Spinal cord (tissue), 10 donors: ENCODE results near the gene STAB1. TPM values are rescaled to one million over a fixed set of nuclear protein-coding genes. Genes with fewer than 3 reads are reported as not detected.

Experiments
- DNase-seq, 6 donors: peaks; one replicate each; pipeline versions ENCODE4 v3.0.0 to v3.0.0-alpha.2; 2013 to 2015; ENCODE audit warnings: low spot score in 6 of 6, low read depth in 4 of 6
- H3K27ac ChIP-seq: one replicate; pipeline ENCODE4 v1.5.1; 2013; ENCODE audit warnings: low read depth, low read length, control low read depth
- H3K27me3 ChIP-seq: one replicate; pipeline ENCODE4 v1.6.1; 2013; ENCODE audit warnings: low read length; ENCODE audit not compliant: control insufficient read depth, insufficient read depth
- H3K36me3 ChIP-seq: one replicate; pipeline ENCODE4 v1.6.1; 2013; ENCODE audit warnings: low read length; ENCODE audit not compliant: control insufficient read depth, insufficient read depth
- H3K4me1 ChIP-seq: one replicate; pipeline ENCODE4 v1.6.1; 2013; ENCODE audit warnings: low read length; ENCODE audit not compliant: control insufficient read depth, insufficient read depth
- H3K4me3 ChIP-seq: one replicate; pipeline ENCODE4 v1.5.1; 2013; ENCODE audit warnings: low read depth, low read length, control low read depth
- H3K9me3 ChIP-seq: one replicate; pipeline ENCODE4 v1.6.1; 2013; ENCODE audit warnings: low read length; ENCODE audit not compliant: control insufficient read depth, insufficient read depth
- whole genome bisulfite sequencing: methylation state at CpG from one replicate; pipeline ENCODE4 v1.1.5; 2013; ENCODE audit warnings: missing lambda C conversion rate; ENCODE audit not compliant: insufficient coverage; 5-methylcytosine and 5-hydroxymethylcytosine counted together
- polyA plus RNA-seq, 2 donors: library from polyadenylated mRNA; unstranded; fragments of 120-200 nt; gene quantifications; one replicate each; pipeline ENCODE4 v1.2.1, GENCODE V29; 2013; ENCODE audit not compliant: insufficient read length in 2 of 2
- total RNA-seq, 2 donors: library from RNA; depleted of rRNA in 1 of 2; stranded (reverse); fragments of 120-200 nt in 1 of 2; fragments of >200 nt in 1 of 2; gene quantifications; one replicate each; pipeline versions ENCODE4 v1.2.3 to v1.2.4, GENCODE V29; 2013 to 2014
- donor health status: healthy.

The STAB1 gene
- total and polyA plus RNA-seq, 4 donors, result 34.5 to 79.7 (median 38.3) TPM

DNA sequence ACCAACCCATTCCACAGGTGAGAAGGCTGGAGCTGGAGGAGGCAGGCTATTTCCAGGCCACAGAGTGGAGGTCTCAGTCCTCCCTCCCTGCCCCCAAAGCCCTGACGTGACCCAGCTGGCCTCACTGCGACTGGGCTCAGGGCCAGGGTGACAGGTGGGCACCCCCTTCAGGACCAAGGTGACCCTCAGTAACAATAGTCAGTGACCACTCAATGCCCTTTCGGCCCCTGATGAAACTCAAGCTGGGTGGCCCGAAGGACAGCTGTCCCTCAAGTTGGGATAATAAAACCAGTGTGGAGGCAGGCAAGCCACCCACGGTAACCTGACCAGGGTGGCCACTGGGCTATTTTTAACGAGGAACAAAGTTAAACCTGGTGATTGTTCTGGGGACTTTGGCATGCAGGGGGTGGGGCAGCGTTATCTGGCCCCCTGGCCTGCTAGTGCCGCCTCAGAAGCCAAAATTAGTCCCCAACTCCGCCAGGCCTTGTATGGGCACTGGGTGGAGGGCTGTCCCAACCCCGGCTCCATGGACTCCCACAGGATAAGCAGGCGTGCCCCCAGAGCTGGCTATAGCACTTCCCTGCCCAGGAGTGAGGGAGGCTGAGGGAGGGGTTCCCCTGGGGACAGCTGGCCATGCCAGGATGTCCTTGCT is 42.4 kb upstream of the STAB1 start:
- Histone ChIP-seq H3K9me3 (no peaks in the 10 kb centered on the region), H3K4me3 (no peak overlapping the region), H3K27me3 (no peaks in the 10 kb centered on the region), H3K36me3 (peaks cover 5% of the 10 kb centered on the region), H3K27ac (no peak overlapping the region), H3K4me1 (peaks cover 30% of the 10 kb centered on the region)
- no peak for DNase-seq
- 65% methylated on average over 11 of the region's 11 CpGs for WGBS

DNA sequence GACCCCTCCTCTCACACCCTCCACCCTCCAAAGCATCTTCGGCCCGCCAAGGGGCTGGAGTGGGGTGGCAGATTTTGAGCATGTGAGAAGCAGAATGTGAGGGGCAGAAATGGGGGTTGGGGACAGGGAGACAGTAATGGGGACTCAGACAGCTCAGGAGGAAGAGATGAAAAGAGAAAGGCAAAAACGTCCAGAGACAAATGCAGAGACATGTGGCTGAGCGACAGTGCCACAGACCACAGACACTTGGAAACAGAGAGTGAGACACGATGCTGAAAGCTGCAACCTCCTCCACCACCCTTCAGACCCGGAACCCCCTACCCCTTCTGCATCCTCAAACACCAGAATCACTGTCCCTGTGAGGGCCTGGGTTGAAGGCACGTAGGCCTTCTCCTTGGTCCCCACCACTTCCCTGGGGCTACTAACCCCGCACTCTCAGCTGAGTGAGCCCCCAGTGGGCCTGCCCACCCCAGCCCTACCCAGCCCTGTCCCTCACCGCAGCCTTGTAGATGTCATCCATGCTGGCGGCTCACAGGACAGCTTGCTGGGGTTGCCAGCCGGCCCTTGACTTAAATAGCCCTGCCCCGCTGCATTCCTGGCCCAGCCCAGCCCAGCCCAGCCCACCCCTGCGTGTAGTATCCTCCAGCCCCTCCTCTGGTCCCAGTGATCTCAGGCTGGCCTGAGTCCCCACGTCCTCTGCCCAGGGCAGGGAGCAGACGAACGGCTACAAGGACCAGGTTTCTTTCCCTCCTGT is 41.5 kb upstream of the STAB1 start, which contains the start of gene TNNC1:
Gene TNNC1 (minus strand): TSS at position 546 of the 754 bp plus-strand sequence. CDS start 26 bp downstream, at position 520.
- Histone ChIP-seq H3K4me3 (no peak within 1 kb of the TSS), H3K27me3 (no peaks in the 10 kb centered on the region), H3K36me3 (peaks cover 13% of the 10 kb centered on the region), H3K4me1 (peaks cover 33% of the 10 kb centered on the region), H3K27ac (peak within 1 kb of the TSS; percentile 91), H3K9me3 (no peaks in the 10 kb centered on the region)
- no peak for DNase-seq
- 58% methylated on average over 12 of the region's 16 CpGs for WGBS

- WGBS, result 74% methylated on average over 6 of the region's 8 CpGs
These were observed 40.7 kb upstream of the STAB1 start for GRCh38 chr3:52454250-52454937.

DNA sequence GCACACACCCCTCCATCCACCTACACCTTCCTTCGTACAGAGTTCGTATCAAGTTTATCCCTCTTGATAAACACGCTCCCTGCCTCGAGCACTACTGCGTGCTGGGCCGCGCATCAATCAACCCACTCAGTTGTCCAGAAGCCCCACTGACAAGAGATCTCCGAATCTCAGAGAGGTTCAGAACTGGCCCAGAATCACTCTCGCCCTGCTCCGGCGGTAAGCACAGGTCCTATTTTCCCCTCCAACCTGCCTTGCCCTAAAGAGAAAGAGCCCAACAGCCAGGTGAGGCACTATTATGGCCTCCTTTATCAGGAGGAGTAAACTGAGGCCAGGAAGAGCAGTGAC is 40.2 kb upstream of the STAB1 start:
- WGBS, result 61% methylated on average over 8 of the region's 11 CpGs

More at GRCh38 chr3:52454250-52454937, 40.7 kb upstream of the STAB1 start:
- Histone ChIP-seq H3K4me1 (peaks cover 33% of the 10 kb centered on the region), H3K9me3 (no peaks in the 10 kb centered on the region), H3K27ac (peak overlapping the region; percentile 91), H3K4me3 (no peak overlapping the region), H3K36me3 (peaks cover 20% of the 10 kb centered on the region), H3K27me3 (no peaks in the 10 kb centered on the region)
- no peak for DNase-seq

GRCh38 chr3:52455283-52456168 is 39.6 kb upstream of the STAB1 start, which contains the start of gene NISCH:
TSS of gene NISCH (plus strand) at chr3:52455604. CDS start at chr3:52455642, 38 bp downstream.
- peaks cover 33% of the 10 kb centered on the region for H3K4me1 ChIP-seq
- H3K27me3 ChIP-seq, result no peaks in the 10 kb centered on the region
- WGBS, result under 1% methylated on average over 83 of the region's 86 CpGs
- no peaks in the 10 kb centered on the region for H3K9me3 ChIP-seq
- DNase-seq, result peak in 5 of 6 donors; percentile 72 to 96 (median 81)
- peak within 1 kb of the TSS; percentile 93 for H3K4me3 ChIP-seq
- peaks cover 29% of the 10 kb centered on the region for H3K36me3 ChIP-seq
- H3K27ac ChIP-seq, result peak within 1 kb of the TSS; percentile 91

More for the DNA sequence above, 40.2 kb upstream of the STAB1 start:
- peaks cover 33% of the 10 kb centered on the region for H3K4me1 ChIP-seq
- no peak for DNase-seq
- peak overlapping the region; percentile 93 for H3K4me3 ChIP-seq
- no peaks in the 10 kb centered on the region for H3K9me3 ChIP-seq
- H3K27me3 ChIP-seq, result no peaks in the 10 kb centered on the region
- peaks cover 23% of the 10 kb centered on the region for H3K36me3 ChIP-seq
- H3K27ac ChIP-seq, result peak overlapping the region; percentile 91

DNA sequence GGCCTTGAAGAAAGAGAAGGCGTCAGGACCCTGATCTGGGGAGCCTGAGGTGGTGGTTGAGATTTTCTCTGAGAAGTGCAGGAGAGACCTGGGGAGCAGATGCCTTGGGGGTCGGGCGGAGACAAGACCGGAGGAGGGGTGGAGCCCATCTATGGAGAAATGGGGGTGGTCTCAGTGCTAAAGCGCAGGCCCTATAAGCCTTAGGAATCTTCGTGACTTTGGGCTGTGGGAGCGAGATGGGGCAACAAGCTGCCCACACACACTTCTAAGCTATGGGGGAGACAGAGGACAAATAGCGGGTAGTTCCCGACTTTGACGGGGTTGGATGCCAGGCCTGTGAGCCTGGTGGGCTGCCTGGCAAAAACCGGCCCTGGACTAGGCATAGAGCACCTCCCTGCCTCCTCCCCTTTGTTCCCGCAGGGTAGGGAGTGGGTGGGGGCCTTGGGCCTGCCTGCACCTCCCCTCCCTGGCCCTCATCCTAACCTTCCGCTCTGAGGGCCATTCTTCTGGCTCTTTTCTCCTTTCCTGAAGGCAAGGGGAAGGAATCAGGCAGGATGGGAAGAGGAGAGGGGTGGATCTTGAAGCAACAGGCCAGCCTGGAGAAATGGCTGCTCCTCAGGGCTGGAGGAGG is 38.9 kb upstream of the STAB1 start:
- Histone ChIP-seq H3K9me3 (no peaks in the 10 kb centered on the region), H3K27me3 (no peaks in the 10 kb centered on the region), H3K4me1 (peaks cover 33% of the 10 kb centered on the region), H3K4me3 (peak overlapping the region; percentile 93), H3K27ac (peak overlapping the region; percentile 85), H3K36me3 (peaks cover 32% of the 10 kb centered on the region)
- WGBS, result 0% methylated on average over 7 of the region's 13 CpGs
- peak in 3 of 6 donors; percentile 22 to 78 (median 74) for DNase-seq

- Histone ChIP-seq H3K4me1 (peaks cover 33% of the 10 kb centered on the region), H3K27ac (peak overlapping the region; percentile 85), H3K27me3 (no peaks in the 10 kb centered on the region), H3K36me3 (peaks cover 34% of the 10 kb centered on the region), H3K9me3 (no peaks in the 10 kb centered on the region), H3K4me3 (peak overlapping the region; percentile 93)
- DNase-seq, result peak in 1 of 6 donors; percentile 3
- WGBS, result 33% methylated on average over 1 of the region's 5 CpGs
These were observed 38.3 kb upstream of the STAB1 start for GRCh38 chr3:52456800-52457183.

DNA sequence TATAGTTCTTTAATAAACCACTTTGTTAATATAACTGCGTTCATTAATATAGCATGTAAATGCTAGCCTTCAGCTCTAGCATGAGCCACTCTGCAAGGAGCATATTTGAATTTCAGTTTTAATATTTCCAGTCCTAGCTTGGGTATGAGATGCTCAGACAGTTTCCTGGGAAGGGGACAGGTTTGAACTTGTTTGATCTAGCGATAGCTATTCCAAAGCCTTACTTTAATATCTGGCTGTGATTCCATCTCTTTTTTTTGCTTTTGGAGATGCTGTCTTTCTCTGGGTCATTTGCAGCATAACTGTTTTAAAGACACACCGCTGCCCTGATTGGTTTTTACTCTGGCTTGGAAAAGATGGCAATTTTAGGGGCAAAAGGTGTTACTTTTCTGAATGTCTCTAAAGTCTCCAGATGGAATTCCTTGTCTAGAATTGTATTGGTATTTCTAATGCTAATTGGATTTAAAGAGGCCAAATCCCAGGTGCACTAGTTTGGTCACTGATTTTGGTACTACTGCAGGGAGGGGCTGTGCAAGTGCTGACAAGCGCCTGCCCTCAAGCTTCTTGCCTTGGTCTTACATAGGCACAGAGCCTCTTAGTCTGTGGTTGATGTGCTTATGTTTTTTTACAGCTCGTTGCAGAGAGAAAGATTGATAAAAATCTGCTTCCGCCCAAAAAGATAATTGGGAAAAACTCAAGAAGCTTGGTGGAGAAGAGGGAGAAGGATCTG is 36.9 kb upstream of the STAB1 start:
- no peaks in the 10 kb centered on the region for H3K9me3 ChIP-seq
- H3K4me1 ChIP-seq, result peaks cover 31% of the 10 kb centered on the region
- H3K36me3 ChIP-seq, result peaks cover 39% of the 10 kb centered on the region
- H3K27ac ChIP-seq, result no peak overlapping the region
- WGBS, result 95% methylated on average over 3 of the region's 6 CpGs
- H3K27me3 ChIP-seq, result no peaks in the 10 kb centered on the region
- H3K4me3 ChIP-seq, result no peak overlapping the region
- no peak for DNase-seq
